GM21723 (cell line): ENCODE data around the gene SRCAP.

Source experiments
- ATAC-seq: cut with Tn5 transposase; IDR thresholded peaks from one replicate; pipeline ENCODE4 v1.9.1; 2021; ENCODE audit warnings: mild to moderate bottlenecking, moderate library complexity; ENCODE audit not compliant: unreplicated experiment

The SRCAP gene

DNA sequence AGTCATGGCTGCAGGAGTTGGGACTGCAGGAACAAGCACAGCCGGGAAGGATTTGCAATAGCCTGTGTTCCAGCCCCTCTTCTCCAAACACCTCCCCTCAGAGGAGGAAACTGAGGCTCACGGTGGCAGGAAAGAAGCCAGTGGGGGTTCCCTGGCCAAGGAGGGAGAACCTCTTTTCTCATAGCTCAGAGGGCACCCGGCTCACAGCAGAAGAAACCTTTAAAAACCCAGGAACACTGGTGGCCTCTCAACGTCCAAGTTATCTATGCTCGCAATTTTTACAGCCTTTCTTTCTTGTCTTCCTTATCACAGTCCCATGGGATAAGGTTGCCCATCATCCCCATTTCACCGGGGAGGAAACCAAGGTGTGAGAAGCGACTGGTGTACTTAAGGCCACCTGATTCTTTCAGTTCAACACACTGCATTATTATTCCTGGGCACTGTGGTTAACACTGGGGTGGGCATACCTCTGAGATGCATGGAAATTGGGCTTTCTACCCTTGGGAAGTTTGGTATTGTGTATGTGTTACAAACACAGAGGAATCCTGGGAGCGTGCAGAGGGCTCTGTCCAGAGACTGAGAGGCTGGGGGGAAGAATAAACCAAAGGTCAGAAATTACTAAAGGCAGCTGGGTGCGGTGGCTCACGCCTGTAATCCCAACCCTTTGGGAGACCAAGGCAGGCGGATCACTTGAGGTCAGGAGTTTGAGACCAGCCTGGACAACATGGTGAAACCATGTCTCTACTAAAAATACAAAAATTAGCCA lies 88.8 kb downstream of the SRCAP start:
- ATAC-seq = no peak
